OCI-LY3 (cell line): ENCODE data around the gene STX5.

Experiments
- EZH2phosphoT487 ChIP-seq: fragments of 200-600 bp; shearing (Covaris generic); IDR thresholded peaks from 2 replicates; pipeline ENCODE4 v1.6.1; 2018; ENCODE audit warnings: antibody characterized with exemption, mixed run types, low read depth
- TF ChIP-seq, protein P1 (sequence below): fragments of 200-600, 300-600 bp; sonication (generic); IDR thresholded peaks from 2 replicates; pipeline ENCODE4 v1.5.1; 2014; ENCODE audit warnings: antibody characterized with exemption, low read length, low read depth

DNA sequence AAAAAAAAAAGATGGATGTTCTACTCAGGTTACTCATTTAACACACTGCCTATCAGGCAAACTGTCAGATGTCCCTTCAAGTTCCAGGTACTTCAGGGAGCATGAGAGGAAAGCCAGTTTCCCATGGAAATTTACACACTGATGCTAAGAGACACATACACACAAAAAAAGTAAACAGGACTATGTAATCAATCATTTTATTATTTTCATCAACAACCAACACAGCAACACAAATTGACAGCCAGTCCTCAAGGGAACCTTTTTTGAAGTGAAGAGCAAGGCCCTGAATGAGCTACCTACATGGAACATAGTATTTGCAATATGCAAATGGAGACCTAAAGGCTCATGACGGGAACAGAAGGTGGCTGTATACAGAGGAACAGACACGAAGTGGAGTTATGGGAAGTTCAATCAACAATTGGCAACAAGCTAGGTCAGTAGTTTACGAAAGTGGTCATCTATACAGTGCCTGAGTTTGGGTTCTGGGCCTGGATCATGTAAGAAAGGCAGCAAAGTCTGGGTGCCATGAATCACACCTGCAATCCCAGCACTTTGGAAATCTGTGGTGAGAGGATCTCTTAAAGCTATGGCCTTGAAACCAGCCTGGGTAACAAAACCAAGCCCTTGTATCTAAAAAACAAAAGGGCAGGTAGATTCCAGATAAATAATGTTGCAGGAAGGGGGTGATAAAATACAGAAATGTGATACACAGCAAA, 20.1 kb upstream of the STX5 start:
- TF ChIP-seq, protein P1, sequence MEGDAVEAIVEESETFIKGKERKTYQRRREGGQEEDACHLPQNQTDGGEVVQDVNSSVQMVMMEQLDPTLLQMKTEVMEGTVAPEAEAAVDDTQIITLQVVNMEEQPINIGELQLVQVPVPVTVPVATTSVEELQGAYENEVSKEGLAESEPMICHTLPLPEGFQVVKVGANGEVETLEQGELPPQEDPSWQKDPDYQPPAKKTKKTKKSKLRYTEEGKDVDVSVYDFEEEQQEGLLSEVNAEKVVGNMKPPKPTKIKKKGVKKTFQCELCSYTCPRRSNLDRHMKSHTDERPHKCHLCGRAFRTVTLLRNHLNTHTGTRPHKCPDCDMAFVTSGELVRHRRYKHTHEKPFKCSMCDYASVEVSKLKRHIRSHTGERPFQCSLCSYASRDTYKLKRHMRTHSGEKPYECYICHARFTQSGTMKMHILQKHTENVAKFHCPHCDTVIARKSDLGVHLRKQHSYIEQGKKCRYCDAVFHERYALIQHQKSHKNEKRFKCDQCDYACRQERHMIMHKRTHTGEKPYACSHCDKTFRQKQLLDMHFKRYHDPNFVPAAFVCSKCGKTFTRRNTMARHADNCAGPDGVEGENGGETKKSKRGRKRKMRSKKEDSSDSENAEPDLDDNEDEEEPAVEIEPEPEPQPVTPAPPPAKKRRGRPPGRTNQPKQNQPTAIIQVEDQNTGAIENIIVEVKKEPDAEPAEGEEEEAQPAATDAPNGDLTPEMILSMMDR, result no peak
- TF ChIP-seq EZH2phosphoT487, result no peak
